ENCODE results near the gene TOPAZ1. TPM values are rescaled to one million over a fixed set of nuclear protein-coding genes. Genes with fewer than 3 reads are reported as not detected.
A peak's percentile ranks its signal among the peaks of the same experiment; 100 is the strongest.

The TOPAZ1 gene
- total and polyA plus RNA-seq, 9 of the 15 experiments (the other 6 are each of a cell fraction or from before 2014, with no cell fraction given): 0.01 TPM; not detected in 8

- TF ChIP-seq GTF2F1 (IDR thresholded peaks at IDR 0.05; ENCODE audit: low read depth, low read length) (no peak), ZFPM2 (CRISPR knock-in tag; IDR thresholded peaks at IDR 0.05) (no peak), TCFL5 (CRISPR knock-in tag; conservative IDR thresholded peaks at IDR 0.05) (no peak), EP300 (IDR thresholded peaks at IDR 0.05; ENCODE audit: low read length) (no peak), POLR2AphosphoS2 (IDR thresholded peaks at IDR 0.05; ENCODE audit: low read length) (no peak), POLR2B (IDR thresholded peaks at IDR 0.05; ENCODE audit: low read depth, partially characterized antibody) (no peak), TGIF2 (CRISPR knock-in tag; IDR thresholded peaks at IDR 0.05) (no peak), SRSF9 (IDR thresholded peaks at IDR 0.05; ENCODE audit: borderline replicate concordance, low read depth, low read length) (no peak), SUPT5H (IDR thresholded peaks at IDR 0.05) (no peak), PBX2 (CRISPR knock-in tag; IDR thresholded peaks at IDR 0.05; ENCODE audit: low read depth) (no peak), PBX2 (tag; conservative IDR thresholded peaks at IDR 0.05; ENCODE audit: low read depth) (no peak), SP2 (IDR thresholded peaks at IDR 0.05; ENCODE audit: extremely low read depth, low read depth, low read length, poor library complexity, severe bottlenecking) (no peak), CXXC5 (CRISPR knock-in tag; IDR thresholded peaks at IDR 0.05) (0 out of 2 replicates have a peak, but pooled peaks have one; percentile 15), HMGN3 (IDR thresholded peaks at IDR 0.05; ENCODE audit: borderline replicate concordance, extremely low read depth, insufficient read length, low read depth, low read length) (no peak), NCOA2 (IDR thresholded peaks at IDR 0.05; ENCODE audit: partially characterized antibody in 2 of 2) (no peak), SIX5 (IDR thresholded peaks at IDR 0.05; ENCODE audit: borderline replicate concordance in 1 of 2, insufficient read depth in 1 of 2, low read depth in 1 of 2, low read length in 2 of 2) (no peak), LARP7 (IDR thresholded peaks at IDR 0.05) (no peak), BACH1 (tag; IDR thresholded peaks at IDR 0.05) (no peak), NR2F6 (CRISPR knock-in tag; IDR thresholded peaks at IDR 0.05) (no peak)
- TF ChIP-seq, protein P1, sequence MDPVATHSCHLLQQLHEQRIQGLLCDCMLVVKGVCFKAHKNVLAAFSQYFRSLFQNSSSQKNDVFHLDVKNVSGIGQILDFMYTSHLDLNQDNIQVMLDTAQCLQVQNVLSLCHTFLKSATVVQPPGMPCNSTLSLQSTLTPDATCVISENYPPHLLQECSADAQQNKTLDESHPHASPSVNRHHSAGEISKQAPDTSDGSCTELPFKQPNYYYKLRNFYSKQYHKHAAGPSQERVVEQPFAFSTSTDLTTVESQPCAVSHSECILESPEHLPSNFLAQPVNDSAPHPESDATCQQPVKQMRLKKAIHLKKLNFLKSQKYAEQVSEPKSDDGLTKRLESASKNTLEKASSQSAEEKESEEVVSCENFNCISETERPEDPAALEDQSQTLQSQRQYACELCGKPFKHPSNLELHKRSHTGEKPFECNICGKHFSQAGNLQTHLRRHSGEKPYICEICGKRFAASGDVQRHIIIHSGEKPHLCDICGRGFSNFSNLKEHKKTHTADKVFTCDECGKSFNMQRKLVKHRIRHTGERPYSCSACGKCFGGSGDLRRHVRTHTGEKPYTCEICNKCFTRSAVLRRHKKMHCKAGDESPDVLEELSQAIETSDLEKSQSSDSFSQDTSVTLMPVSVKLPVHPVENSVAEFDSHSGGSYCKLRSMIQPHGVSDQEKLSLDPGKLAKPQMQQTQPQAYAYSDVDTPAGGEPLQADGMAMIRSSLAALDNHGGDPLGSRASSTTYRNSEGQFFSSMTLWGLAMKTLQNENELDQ (CRISPR knock-in tag; IDR thresholded peaks at IDR 0.05; ENCODE audit: borderline replicate concordance): no peak
- TF ChIP-seq, protein P2, sequence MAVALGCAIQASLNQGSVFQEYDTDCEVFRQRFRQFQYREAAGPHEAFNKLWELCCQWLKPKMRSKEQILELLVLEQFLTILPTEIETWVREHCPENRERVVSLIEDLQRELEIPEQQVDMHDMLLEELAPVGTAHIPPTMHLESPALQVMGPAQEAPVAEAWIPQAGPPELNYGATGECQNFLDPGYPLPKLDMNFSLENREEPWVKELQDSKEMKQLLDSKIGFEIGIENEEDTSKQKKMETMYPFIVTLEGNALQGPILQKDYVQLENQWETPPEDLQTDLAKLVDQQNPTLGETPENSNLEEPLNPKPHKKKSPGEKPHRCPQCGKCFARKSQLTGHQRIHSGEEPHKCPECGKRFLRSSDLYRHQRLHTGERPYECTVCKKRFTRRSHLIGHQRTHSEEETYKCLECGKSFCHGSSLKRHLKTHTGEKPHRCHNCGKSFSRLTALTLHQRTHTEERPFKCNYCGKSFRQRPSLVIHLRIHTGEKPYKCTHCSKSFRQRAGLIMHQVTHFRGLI (CRISPR knock-in tag; IDR thresholded peaks at IDR 0.05): no peak
- TF ChIP-seq, protein P3, sequence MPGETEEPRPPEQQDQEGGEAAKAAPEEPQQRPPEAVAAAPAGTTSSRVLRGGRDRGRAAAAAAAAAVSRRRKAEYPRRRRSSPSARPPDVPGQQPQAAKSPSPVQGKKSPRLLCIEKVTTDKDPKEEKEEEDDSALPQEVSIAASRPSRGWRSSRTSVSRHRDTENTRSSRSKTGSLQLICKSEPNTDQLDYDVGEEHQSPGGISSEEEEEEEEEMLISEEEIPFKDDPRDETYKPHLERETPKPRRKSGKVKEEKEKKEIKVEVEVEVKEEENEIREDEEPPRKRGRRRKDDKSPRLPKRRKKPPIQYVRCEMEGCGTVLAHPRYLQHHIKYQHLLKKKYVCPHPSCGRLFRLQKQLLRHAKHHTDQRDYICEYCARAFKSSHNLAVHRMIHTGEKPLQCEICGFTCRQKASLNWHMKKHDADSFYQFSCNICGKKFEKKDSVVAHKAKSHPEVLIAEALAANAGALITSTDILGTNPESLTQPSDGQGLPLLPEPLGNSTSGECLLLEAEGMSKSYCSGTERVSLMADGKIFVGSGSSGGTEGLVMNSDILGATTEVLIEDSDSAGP (CRISPR knock-in tag; IDR thresholded peaks at IDR 0.05): no peak
These were observed 107.3 kb downstream of the TOPAZ1 start (continued) for GRCh38 chr3:44348993-44349392.

Data from K562 (cell line).